AG04449 (cell line): ENCODE results near the gene RAB3C.

Source experiments
- CTCF ChIA-PET: fragments of 350-600 bp; formaldehyde crosslinking; extraction: SDS; loops from one replicate; lab custom pipeline; 2021; ENCODE audit warnings: antibody characterized with exemption; lab: Yijun Ruan, JAX
- POLR2A ChIA-PET: fragments of 400-600, 350-600 bp; formaldehyde crosslinking; extraction: SDS; loops from one replicate; lab custom pipeline; 2020; ENCODE audit warnings: antibody characterized with exemption, inconsistent platforms; lab: Yijun Ruan, JAX
- DNase-seq: peaks from one replicate; pipeline ENCODE4 v3.0.0-alpha.2; 2010; ENCODE audit warnings: low read depth, low spot score
- H3K4me3 ChIP-seq: 2 replicates; pipeline ENCODE4 v1.5.1; 2011; ENCODE audit warnings: low read depth, mild to moderate bottlenecking, control low read depth, low read length
- CTCF ChIP-seq: IDR thresholded peaks from one replicate; pipeline ENCODE4 v1.5.1; 2011; ENCODE audit warnings: mild to moderate bottlenecking, moderate library complexity, low read length, control low read depth, inconsistent platforms; ENCODE audit not compliant: insufficient read depth; ENCODE audit errors: missing control alignments

RAB3C gene

GRCh38 chr5:58902305-58902704, 319.4 kb downstream of the RAB3C start:
- TF ChIP-seq CTCF, result no peak
- no peak overlapping the region for H3K4me3 ChIP-seq
- ChIA-PET CTCF (interaction anchor here (2.8 to 4.0 kb wide), 2 partner anchors 10 to 16 kb away, joined by 15 to 25 read pairs; no protein-coding TSS in a partner anchor), POLR2A (no interaction called here)
- no peak for DNase-seq

- DNase-seq, result no peak
- TF ChIP-seq CTCF, result no peak
- H3K4me3 ChIP-seq, result no peak overlapping the region
- CTCF ChIA-PET, result interaction anchor here (1.2 to 4.0 kb wide), 3 partner anchors 10 to 16 kb away, joined by 5 to 25 read pairs (median 15); no protein-coding TSS in a partner anchor
- POLR2A ChIA-PET, result no interaction called here
These were observed 319.9 kb downstream of the RAB3C start for GRCh38 chr5:58902765-58903164.

GRCh38 chr5:58904737-58905136, 321.9 kb downstream of the RAB3C start:
- TF ChIP-seq CTCF, result no peak
- POLR2A ChIA-PET, result no interaction called here
- CTCF ChIA-PET, result no interaction called here
- no peak for DNase-seq
- no peak overlapping the region for H3K4me3 ChIP-seq

GRCh38 chr5:58905944-58906343, 323.1 kb downstream of the RAB3C start:
- CTCF ChIA-PET, result interaction anchor here (1.0 to 1.2 kb wide), 2 partner anchors 15 to 32 kb away, joined by 3 to 7 read pairs; no protein-coding TSS in a partner anchor
- no peak overlapping the region for H3K4me3 ChIP-seq
- TF ChIP-seq CTCF, result no peak
- DNase-seq, result no peak
- POLR2A ChIA-PET, result no interaction called here
